GM12872 (cell line): ENCODE data around the gene KMT2B.

Experiments used
- TF ChIP-seq, protein P1 (sequence below): IDR thresholded peaks from 3 replicates; pipeline ENCODE4 v1.5.1; 2011; ENCODE audit warnings: low read depth, mild to moderate bottlenecking, low read length, moderate library complexity; ENCODE audit not compliant: insufficient read depth

The KMT2B gene

DNA sequence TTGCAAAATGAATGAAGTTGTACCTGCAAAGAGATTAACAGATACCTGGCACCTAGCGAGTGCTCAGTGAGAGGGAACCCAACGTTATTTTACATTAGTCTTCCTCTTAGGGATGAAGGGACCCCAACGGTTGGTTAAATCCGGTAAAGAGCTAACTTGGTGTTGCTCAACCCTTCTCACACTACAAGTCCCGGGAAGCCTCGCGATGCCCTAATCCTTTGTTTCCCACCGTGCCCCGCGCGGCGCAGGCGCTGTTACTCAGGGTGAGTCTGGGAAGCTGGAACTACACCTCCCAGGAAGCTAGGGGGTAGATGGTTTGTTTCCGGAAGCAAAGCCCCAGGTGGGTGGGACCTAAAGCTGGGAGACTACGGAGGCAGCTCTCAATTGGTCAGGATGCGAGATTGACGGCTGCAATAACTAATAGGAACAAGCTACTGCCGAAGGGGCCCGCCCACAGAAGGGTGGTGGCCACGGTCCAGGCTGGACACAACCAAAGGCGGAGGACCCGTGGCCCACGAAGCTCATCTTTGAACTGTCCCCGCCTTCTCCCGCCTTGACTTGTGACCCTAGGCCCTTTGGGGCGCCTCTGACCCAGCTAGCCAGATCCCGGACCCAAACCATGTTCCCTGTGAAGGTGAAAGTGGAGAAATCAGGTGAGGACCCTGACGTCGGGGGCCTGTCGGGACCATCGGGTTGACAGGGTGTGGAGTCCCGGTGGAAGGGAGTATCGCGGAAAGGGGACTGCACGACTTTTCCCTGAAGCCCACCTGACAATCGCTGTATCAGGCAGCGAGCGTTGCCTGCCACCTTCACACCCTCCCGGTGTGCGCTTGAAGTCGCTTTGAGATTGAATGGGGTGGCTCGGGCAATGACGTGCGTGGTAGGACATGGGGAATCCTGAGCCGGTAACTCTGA lies 30.6 kb downstream of the KMT2B start, which contains the start of gene LIN37:
Gene LIN37, plus strand, starts transcription at position 471 of the 915 bp plus-strand sequence. Its CDS starts 149 bp downstream, at position 620.
- TF ChIP-seq, protein P1, sequence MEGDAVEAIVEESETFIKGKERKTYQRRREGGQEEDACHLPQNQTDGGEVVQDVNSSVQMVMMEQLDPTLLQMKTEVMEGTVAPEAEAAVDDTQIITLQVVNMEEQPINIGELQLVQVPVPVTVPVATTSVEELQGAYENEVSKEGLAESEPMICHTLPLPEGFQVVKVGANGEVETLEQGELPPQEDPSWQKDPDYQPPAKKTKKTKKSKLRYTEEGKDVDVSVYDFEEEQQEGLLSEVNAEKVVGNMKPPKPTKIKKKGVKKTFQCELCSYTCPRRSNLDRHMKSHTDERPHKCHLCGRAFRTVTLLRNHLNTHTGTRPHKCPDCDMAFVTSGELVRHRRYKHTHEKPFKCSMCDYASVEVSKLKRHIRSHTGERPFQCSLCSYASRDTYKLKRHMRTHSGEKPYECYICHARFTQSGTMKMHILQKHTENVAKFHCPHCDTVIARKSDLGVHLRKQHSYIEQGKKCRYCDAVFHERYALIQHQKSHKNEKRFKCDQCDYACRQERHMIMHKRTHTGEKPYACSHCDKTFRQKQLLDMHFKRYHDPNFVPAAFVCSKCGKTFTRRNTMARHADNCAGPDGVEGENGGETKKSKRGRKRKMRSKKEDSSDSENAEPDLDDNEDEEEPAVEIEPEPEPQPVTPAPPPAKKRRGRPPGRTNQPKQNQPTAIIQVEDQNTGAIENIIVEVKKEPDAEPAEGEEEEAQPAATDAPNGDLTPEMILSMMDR, result no peak

DNA sequence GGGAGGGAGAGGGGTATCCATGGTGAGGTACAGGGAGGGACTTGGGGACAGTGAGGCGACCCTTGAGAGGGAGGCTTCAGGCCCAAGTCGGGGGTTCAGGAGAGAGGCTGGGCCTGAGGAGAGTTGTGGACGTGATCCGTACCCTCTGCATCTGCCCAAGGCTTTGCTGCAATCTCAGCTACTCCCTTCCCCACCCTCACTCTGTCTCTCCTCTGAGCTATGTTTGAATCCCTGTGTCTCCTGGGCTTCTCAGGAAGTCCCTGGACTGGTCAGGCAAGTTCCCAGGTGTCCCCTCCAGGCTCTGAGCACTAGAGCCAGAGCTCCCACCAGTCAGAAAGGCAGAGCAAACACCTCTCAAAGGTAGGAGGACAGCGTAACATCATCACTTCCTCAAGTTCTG lies 32.4 kb downstream of the KMT2B start:
- TF ChIP-seq, protein P1, result no peak

DNA sequence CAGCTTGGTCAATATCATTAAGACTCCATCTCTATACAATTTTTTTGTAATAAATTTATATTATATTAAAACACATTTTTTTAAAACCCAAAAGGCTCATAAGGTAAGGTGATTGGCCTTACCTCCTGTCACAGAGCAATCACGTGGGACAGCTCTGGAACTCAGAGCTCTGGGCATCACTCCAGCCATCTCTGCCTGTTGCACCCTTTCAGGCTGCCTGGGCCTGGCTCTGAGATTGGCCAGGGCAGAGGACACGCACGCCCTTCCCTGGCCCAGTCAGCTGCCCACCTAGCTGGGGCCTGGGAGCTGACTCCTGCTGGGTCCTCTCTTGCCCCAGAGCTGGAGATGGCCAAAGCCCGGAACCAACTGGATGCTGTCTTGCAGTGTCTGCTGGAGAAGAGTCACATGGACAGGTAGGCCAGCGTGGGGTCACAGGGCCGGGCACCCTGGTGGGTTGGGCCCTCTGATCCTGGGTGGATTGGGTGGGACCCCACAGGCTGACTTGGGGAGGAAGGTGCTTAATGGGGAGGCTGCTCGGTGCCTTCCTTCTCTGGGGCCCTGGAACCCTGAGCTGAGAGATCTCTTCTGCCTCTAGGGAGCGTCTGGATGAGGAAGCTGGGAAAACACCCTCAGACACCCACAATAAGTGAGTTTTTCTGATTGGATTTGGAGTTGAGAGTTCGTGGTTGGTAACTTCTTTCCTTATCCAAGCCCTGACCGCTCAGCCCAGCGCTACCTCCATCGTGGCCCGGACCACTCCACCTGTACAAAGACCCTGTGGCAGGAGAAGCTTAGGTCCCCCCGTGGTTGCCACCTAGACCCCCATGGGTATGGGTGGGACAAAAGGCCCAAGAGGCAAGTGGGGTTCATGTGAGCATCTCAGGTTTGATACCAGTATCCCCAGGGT lies 34.3 kb downstream of the KMT2B start:
- TF ChIP-seq, protein P1, result no peak

DNA sequence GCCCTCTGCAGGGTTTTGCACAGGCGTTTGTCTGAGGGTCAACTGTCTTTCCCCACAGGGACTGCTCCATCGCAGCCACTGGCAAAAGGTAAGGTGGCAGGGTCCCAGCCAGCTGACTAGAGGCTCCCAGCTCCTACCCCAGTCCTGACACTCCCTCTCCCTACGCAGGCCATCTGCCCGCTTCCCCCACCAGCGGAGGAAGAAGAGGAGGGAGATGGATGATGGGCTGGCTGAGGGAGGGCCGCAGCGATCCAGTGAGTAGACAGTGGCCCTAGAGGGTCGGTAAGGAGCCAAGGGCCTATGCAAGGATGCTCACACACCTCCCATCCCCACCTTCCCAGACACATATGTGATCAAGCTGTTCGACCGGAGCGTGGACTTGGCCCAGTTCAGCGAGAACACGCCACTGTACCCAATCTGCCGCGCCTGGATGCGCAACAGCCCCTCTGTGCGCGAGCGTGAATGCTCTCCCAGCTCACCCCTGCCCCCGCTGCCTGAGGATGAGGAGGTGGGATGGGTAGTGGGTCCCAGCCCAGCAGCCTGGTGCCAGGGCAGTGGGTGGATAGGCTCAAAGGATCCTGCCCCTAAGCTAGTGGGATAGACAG lies 35.0 kb downstream of the KMT2B start:
- TF ChIP-seq, protein P1, result no peak

DNA sequence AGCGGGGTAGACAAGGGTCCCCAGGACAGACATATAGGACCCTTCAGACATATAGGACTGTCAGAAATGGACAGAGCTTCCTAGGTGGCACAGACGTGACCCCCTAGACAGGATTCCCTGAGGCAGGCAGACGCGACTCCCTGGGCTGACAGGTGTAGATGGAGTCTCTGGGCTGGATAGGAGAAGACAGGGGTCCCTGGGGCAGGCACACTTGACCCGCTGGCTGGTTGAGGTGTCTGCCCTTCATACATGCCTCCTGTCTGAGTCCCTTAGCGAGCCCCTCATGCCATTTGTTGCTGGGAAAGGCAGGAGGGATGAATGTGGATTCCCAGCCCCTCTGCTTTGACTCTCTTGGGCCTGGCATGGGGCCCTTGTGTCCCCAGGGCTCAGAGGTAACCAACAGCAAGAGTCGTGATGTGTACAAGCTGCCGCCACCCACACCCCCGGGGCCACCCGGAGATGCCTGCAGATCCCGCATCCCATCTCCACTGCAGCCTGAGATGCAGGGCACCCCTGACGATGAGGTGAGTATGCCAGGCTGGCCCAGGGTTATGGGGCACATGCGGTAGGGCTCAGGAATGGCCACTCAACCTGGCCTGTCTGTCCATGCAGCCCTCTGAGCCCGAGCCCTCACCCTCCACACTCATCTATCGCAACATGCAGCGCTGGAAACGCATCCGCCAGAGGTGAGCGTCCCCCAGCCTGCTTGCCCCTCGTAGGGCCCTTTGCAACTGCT lies 36.0 kb downstream of the KMT2B start:
- TF ChIP-seq, protein P1, result no peak

DNA sequence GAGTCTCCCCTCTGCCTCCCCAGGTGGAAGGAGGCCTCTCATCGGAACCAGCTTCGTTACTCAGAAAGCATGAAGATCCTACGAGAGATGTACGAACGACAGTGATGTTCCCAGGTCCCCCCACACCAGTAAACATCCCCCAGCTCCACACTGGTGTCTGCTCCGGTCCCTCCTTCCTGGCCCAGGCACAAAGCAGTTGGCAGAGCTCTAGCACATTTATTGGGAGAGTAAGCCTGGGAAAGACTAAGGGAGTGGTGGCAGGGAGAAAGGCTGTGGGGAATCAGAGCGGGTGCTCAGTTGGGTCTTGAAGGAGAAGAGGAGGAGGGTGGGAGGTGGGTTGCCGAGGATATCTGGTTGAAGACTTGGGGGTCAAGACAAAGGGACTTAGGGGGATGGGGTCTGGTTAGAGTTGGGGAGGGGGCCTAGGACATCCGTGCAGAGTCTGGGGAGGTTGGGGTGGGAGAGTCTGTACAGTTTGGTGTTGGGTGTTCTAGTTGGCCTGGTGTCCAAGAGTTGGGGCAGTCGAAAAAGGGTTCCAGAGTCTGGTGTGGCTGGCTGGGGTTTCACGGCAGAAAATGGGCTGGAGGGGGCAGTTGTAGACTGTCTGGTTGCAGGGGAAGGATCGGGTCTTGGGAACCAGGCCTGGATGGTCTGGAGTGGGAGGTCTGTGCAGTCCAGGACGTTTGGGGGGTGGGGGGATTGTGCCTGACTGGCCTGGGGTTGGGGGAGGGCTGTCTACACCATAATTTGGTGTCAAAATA lies 36.7 kb downstream of the KMT2B start:
- TF ChIP-seq, protein P1, result no peak
